ENCODE measurements around the gene HBZ.
"Not testable (repeated sequence)": the region's sequence is repeated elsewhere in the genome, so short reads cannot be mapped to it uniquely, and the experiment has no call there.

HBZ gene

DNA sequence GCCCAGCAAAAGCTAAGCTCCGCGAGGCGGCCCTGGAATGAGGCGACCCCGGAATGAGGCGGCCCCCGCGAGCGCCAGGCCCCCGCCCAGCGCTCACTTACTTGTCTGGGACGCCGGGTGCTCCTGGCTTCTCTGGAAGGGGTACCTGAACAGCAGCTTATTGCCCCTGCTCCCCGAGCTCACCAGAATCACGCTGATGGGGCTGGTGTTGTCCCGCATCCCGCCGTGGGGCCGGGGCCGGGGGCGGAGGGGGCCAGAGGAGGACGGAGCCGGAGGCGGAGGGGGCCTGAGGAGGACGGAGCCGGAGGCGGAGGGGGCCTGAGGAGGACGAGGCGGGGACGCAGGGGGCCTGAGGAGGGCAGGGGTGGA is 14.4 kb upstream of the HBZ start:
- DNase-seq: peak; percentile 20

GRCh38 chr16:140175-140857 is 12.1 kb upstream of the HBZ start:
- no peak for DNase-seq

DNA sequence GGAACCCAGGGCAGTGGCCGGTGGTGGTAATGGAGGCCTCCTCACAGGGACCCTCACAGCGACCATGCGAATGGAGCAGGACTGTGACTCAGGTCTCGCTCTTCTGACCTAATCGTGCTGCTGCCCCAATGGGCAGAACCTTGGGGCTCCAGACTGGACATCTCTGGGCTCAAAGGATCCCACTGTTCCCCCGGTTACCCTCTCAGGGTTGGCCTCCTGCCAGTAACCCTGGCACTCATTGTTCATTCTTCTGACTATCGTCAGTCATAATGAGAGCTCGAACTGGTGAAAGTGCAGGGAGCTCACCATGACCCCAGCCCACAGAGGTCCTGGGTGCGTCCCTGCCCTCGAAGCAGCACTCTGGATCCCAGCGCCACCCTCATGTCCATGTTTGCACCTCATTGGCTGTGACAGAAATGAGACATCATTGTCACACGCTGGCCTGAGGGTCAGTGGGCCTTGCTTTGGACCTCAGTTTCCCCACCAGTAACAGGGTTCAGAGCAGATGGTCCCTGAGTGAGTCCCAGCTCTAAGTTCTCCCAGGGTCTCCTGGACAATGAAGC is 10.0 kb upstream of the HBZ start:
- DNase-seq: no peak

- DNase-seq: no peak
Measured at GRCh38 chr16:143047-143446, 9.4 kb upstream of the HBZ start.

DNA sequence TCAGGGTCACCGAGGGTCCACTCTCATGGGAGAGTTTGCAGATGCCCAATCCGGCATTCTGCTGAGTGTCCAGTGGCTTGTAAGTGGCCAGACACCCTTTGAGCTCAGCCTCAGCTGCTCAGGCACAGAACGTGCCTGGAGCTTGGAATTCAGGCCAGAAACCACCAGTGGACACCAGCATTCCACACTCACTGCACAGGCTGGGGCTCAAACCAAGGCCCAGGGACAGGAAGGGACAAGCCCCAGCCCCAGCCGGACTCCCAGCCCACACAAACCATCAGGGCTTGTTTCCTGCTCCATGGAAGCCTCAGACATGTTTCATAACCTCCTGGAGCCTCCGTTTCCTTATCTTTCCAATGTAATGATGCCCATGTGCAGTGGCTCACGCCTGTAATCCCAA is 9.0 kb upstream of the HBZ start:
- DNase-seq: no peak

DNA sequence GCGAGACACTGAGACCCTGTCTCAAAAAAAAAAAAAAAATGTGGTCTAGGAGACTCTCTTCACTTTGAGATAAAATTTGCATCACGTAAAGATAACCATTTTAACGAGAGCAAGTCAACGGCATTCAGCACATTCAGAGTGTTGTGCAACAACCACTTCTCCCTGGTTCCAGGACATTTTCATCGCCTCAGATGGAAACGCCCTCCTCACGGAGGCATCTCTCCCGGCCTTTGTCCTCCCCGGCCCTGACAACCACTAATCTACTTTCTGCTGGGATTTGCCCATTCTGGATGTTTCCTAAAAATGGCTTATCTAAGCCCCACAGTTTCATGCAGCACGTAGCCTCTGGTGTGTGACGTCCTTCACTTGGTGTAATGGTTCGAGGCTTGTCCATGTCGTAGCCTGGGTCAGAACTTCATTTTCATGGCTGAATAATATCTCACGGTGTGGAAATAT is 7.6 kb upstream of the HBZ start:
- no peak for DNase-seq

GRCh38 chr16:146646-147045 is 5.8 kb upstream of the HBZ start:
- no peak for DNase-seq

GRCh38 chr16:149024-149660 is 3.3 kb upstream of the HBZ start:
- DNase-seq: no peak

DNA sequence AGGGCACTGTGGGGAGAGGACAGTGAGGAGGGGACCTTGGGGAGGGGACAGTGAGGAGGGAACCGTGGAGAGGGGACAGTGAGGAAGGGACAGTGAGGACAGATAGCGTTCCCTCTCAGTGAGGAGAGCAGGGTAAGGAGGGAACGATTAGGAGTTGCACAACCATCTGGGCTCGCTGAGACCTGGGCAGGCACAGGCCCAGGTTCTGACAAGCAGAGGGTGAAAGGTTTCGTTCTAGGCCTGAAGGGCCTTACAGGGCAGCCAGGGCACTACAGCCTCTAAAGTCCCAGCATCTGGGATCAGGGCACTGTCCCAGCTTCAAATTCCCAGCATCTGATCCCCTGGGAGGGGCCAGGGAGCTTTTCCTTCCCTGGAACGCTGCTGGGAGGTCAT is 681 bp downstream of the HBZ start:
- not testable (repeated sequence) for DNase-seq

- not testable (repeated sequence) for DNase-seq
Measured at GRCh38 chr16:153550-154216, 1.2 kb downstream of the HBZ start.

DNA sequence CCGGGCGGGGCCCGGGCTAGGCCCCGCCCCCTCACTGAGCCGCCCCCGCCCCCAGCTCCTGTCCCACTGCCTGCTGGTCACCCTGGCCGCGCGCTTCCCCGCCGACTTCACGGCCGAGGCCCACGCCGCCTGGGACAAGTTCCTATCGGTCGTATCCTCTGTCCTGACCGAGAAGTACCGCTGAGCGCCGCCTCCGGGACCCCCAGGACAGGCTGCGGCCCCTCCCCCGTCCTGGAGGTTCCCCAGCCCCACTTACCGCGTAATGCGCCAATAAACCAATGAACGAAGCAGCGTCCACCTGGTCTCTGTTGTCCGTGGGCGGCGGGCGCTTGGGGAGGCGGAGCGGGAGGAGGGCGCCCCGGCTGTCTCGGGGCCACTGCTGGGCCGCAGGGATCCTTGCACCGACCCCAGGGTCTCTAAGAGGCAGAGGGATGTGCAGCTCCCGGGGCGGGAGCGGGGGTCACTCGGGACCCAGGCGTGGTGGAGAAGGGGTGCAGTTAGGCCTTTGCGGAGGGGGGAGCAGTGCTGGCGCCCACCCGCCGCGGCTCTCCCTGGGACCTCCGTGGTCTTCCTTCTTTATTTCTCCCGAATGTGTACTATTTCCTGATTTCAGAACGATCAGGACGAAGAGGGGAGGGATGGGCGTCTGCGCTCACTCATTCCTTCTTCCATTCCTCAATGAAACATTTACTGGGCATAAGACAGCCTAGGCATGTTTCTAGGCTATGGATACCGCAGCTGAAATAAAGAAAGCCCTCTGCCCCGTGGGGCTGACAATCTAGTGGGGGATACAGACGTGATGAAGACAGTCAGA is 2.0 kb downstream of the HBZ start:
- no peak for DNase-seq

DNA sequence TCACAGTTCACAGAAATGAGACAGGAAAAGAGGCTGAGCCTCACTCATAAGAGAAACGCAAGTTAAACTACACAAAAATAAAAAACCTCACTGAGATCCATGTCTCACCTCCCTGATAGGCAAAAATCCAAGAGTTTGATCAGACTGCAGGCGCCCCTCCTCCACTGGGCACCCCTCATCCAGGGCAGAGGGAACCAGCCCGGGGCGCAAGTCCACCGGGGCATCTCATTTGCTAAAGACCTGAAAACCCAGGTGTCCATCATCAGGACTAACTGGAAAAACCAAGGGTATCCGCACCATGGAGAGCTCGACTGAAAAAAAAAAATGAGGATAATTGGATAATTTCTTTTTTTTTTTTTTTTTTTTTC is 2.6 kb downstream of the HBZ start:
- DNase-seq: no peak

GRCh38 chr16:159136-159849 is 6.8 kb downstream of the HBZ start:
- DNase-seq: no peak

DNA sequence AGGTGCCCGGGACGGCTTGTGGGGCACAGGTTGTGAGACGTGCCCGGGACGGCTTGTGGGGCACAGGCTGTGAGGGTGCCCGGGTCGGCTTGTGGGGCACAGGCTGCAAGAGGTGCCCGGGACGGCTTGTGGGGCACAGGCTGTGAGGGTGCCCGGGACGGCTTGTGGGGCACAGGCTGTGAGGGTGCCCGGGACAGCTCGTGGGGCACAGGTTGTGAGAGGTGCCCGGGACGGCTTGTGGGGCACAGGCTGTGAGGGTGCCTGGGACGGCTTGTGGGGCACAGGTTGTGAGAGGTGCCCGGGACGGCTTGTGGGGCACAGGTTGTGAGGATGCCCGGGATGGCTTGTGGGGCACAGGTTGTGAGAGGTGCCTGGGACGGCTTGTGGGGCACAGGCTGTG is 7.8 kb downstream of the HBZ start:
- DNase-seq: not testable (repeated sequence)

DNA sequence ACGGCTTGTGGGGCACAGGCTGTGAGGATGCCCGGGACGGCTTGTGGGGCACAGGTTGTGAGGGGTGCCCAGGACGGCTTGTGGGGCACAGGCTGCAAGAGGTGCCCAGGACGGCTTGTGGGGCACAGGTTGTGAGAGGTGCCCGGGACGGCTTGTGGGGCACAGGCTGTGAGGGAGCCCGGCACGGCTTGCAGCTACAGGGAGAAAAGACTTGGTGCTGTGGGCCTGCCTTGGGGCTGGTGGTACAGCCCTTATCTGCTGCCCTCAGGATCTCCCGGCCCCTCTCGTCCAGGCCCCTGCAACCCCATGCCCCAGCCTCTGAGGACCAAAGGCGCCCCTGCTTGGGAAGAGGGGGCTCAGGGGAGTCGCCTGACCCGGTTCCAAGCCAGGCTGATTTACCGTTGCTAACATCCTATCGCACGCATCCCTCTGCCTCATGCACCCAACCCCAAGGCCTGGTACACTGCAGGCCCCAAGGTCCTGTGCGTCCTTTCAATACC is 8.3 kb downstream of the HBZ start:
- DNase-seq: no peak

- DNase-seq: no peak
Measured at GRCh38 chr16:162271-162991, 10.0 kb downstream of the HBZ start.

GRCh38 chr16:163139-163538 is 10.7 kb downstream of the HBZ start:
- not testable (repeated sequence) for DNase-seq

GRCh38 chr16:163696-164095 is 11.3 kb downstream of the HBZ start:
- DNase-seq: not testable (repeated sequence)

- not testable (repeated sequence) for DNase-seq
Measured at GRCh38 chr16:164134-164823, 11.8 kb downstream of the HBZ start.

- DNase-seq: no peak
Measured at GRCh38 chr16:164827-165538, 12.5 kb downstream of the HBZ start.

Measured in stimulated activated CD4-positive, alpha-beta T cell treated with anti-CD3 and anti-CD28 coated beads, Interleukin-4, amount 100 ng/mL, for 24 hours (primary cell).